Uterus (tissue), 4 donors: ENCODE data around the gene MCM10. TPM values are rescaled to one million over a fixed set of nuclear protein-coding genes. Genes with fewer than 3 reads are reported as not detected.

Experiments used
- DNase-seq, 2 donors: peaks; one replicate each; pipeline ENCODE4 v3.0.0-alpha.2; 2019 to 2020
- H3K27ac ChIP-seq, 2 donors: fragments of 200-600 bp; sonication (generic); 1 replicate in 1 of 2; 2 replicates in 1 of 2; pipeline ENCODE4 v1.5.1; 2016 to 2018
- H3K27me3 ChIP-seq, 2 donors: fragments of 200-600 bp; sonication (generic); one replicate each; pipeline ENCODE4 v1.5.1; 2018 to 2019; ENCODE audit warnings: control low read depth in 1 of 2
- H3K36me3 ChIP-seq, 2 donors: fragments of 200-600 bp; sonication (generic); one replicate each; pipeline ENCODE4 v1.5.1; 2019; ENCODE audit warnings: control low read depth in 1 of 2
- H3K4me1 ChIP-seq, 2 donors: fragments of 200-600 bp; sonication (generic); one replicate each; pipeline ENCODE4 v1.5.1; 2018 to 2019; ENCODE audit warnings: control low read depth in 1 of 2
- H3K4me3 ChIP-seq, 2 donors: fragments of 200-600 bp; sonication (generic); 1 replicate in 1 of 2; 2 replicates in 1 of 2; pipeline ENCODE4 v1.5.1; 2018 to 2019; ENCODE audit warnings: mild to moderate bottlenecking in 1 of 2
- H3K9me3 ChIP-seq, 2 donors: fragments of 200-600 bp; sonication (generic); one replicate each; pipeline ENCODE4 v1.5.1; 2019; ENCODE audit warnings: control low read depth in 1 of 2
- POLR2A ChIP-seq, 2 donors: fragments of 450-650 bp; IDR thresholded peaks; one replicate each; pipeline ENCODE4 v1.6.1; 2016; ENCODE audit warnings: antibody characterized with exemption in 2 of 2, mild to moderate bottlenecking in 1 of 2, moderate library complexity in 1 of 2
- intact Hi-C: fragments of 100-400 bp; cut with DNase I; formaldehyde crosslinking; loops from one replicate; pipeline ENCODE4 v1.15.1; 2023; ENCODE audit warnings: low total_unique reads
- total RNA-seq, 4 donors: library from RNA; depleted of rRNA in 3 of 4; stranded (reverse); fragments of >200 nt in 3 of 4; gene quantifications; one replicate each; pipeline versions ENCODE4 v1.1.0 to v1.2.4, GENCODE V29; 2014 to 2023
- TF ChIP-seq, protein P1 (sequence below), 4 experiments: fragments of 200-600 bp in 2 of 4; fragments of 450-650 bp in 2 of 4; sonication (generic) in 2 of 4; IDR thresholded peaks; one replicate each; pipeline ENCODE4 v1.5.1; 2016 to 2019; ENCODE audit warnings: antibody characterized with exemption in 4 of 4, mild to moderate bottlenecking in 2 of 4, moderate library complexity in 1 of 4
- donor health status: DM: yes; HTN: yes; CAD: no.

The MCM10 gene
- total RNA-seq, 4 donors from 2014 or later, result 14.1 TPM; not detected in 3

DNA sequence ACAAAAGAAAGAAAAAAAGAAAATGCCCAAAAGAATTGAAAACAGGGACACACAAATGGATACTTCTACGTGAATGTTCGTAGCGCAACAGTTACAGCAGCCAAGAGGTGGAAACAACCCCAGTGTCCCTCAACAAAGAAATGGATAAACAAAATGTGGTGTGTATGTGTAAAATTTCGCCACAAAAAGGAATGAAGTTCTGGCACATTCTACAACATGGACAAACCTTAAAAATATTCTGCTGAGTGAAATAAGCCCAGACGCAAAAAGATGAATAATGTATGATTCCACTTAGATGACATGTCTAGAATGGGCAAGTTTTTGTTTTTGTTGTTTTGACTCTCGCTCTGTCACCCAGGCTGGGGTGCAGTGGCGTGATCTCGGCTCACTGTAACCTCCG, 61.9 kb downstream of the MCM10 start:
- Histone ChIP-seq H3K4me1 (no peaks in the 10 kb centered on the region), H3K9me3 (no peaks in the 10 kb centered on the region), H3K36me3 (no peaks in the 10 kb centered on the region), H3K4me3 (no peak overlapping the region), H3K27ac (no peak overlapping the region), H3K27me3 (no peaks in the 10 kb centered on the region)
- DNase-seq, result no peak
- TF ChIP-seq, protein P1, sequence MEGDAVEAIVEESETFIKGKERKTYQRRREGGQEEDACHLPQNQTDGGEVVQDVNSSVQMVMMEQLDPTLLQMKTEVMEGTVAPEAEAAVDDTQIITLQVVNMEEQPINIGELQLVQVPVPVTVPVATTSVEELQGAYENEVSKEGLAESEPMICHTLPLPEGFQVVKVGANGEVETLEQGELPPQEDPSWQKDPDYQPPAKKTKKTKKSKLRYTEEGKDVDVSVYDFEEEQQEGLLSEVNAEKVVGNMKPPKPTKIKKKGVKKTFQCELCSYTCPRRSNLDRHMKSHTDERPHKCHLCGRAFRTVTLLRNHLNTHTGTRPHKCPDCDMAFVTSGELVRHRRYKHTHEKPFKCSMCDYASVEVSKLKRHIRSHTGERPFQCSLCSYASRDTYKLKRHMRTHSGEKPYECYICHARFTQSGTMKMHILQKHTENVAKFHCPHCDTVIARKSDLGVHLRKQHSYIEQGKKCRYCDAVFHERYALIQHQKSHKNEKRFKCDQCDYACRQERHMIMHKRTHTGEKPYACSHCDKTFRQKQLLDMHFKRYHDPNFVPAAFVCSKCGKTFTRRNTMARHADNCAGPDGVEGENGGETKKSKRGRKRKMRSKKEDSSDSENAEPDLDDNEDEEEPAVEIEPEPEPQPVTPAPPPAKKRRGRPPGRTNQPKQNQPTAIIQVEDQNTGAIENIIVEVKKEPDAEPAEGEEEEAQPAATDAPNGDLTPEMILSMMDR (IDR thresholded peaks at IDR 0.05), result no peak
- no peak for TF ChIP-seq POLR2A (IDR thresholded peaks at IDR 0.05)
- intact Hi-C loops, result no loop called here

DNA sequence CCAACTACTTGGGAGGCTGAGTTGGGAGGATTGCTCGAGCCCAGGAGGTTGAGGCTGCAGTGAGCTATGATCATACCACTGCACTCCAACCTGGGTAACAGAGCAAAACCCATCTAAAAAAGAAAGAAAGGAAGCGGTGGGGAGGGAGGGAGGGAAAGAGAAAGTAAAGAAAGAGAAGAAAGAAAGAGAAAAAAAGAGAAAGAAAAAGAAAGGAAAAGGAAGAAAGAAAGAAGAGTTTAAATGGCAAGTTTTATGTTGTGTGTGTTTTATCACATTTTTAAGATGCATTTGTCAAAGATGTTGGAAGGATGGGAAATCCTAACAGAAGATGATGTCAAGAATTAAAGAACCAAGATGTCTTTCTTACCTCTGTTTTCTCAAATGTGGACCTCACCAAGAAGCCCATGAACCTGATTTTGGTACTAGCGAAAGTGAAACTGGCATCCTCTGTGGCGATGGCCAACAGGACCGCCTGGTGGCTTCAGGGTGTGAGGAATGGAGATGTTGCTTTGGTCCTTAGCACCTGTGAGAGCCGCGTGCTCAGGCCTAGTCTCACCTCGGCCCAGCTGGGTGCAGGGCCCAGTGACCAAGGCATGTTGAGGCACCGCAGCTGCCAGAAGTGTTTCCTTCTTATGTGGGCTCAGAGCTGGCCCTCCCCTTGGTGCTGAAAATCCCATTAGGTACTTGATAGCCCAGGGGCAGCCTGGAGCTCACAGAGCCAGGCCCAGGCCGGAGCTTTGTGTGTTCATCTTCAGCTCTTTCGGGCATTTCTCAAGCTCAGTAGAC, 63.0 kb downstream of the MCM10 start:
- DNase-seq, result no peak
- no peaks in the 10 kb centered on the region for H3K36me3 ChIP-seq
- TF ChIP-seq, protein P1 (IDR thresholded peaks at IDR 0.05), result no peak
- no peak for TF ChIP-seq POLR2A (IDR thresholded peaks at IDR 0.05)
- intact Hi-C loops, result no loop called here
- no peaks in the 10 kb centered on the region for H3K9me3 ChIP-seq
- H3K4me1 ChIP-seq, result no peaks in the 10 kb centered on the region
- no peak overlapping the region for H3K27ac ChIP-seq
- no peaks in the 10 kb centered on the region for H3K27me3 ChIP-seq
- H3K4me3 ChIP-seq, result no peak overlapping the region

DNA sequence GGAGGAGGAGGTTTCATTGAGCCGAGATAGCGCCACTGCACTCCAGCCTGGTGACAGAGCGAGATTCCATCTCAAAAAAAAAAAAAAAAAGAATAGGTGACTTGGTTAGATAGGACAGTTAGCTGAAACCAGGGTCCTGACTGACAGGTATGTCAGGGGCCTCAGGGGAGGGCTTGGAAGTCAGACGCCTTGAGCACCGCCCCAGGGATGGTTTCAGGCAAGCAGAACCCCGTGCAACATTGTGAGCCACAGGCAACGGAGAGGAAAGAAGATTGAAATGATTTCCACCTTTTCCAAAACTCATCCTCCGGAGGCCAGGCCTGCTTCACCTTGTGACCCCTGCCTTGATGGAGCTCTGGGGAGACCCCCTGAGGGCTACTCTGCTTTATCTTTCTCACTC, 64.2 kb downstream of the MCM10 start:
- TF ChIP-seq, protein P1 (IDR thresholded peaks at IDR 0.05), result no peak
- TF ChIP-seq POLR2A (IDR thresholded peaks at IDR 0.05), result no peak
- no peak overlapping the region for H3K4me3 ChIP-seq
- no peak for DNase-seq
- no peaks in the 10 kb centered on the region for H3K27me3 ChIP-seq
- H3K9me3 ChIP-seq, result no peaks in the 10 kb centered on the region
- no peaks in the 10 kb centered on the region for H3K4me1 ChIP-seq
- H3K36me3 ChIP-seq, result no peaks in the 10 kb centered on the region
- H3K27ac ChIP-seq, result no peak overlapping the region
- intact Hi-C loops, result no loop called here

DNA sequence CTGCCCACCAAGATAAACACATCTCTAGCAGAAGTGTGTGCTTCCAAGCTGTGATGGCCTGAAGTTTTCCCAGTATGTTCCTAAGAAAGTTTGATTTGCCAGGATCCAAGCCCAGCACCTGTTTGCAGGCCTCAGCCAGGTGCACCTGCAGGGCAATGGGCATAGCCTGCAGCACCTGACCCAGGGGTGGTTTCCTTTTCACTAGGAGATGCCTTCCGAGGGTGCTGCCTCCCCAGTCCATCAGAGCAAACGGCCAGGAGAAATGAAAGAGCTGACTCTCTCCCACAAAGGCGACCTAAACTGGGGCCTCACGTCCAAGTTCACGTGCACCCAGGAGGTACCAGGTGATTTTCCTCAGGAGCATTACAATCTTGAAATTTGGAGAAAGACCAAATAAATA, 65.7 kb downstream of the MCM10 start:
- no peak for DNase-seq
- intact Hi-C loops, result no loop called here
- Histone ChIP-seq H3K9me3 (no peaks in the 10 kb centered on the region), H3K27ac (no peak overlapping the region), H3K4me1 (no peaks in the 10 kb centered on the region), H3K27me3 (no peaks in the 10 kb centered on the region), H3K36me3 (no peaks in the 10 kb centered on the region), H3K4me3 (no peak overlapping the region)
- TF ChIP-seq POLR2A (IDR thresholded peaks at IDR 0.05), result no peak
- TF ChIP-seq, protein P1 (IDR thresholded peaks at IDR 0.05), result no peak

DNA sequence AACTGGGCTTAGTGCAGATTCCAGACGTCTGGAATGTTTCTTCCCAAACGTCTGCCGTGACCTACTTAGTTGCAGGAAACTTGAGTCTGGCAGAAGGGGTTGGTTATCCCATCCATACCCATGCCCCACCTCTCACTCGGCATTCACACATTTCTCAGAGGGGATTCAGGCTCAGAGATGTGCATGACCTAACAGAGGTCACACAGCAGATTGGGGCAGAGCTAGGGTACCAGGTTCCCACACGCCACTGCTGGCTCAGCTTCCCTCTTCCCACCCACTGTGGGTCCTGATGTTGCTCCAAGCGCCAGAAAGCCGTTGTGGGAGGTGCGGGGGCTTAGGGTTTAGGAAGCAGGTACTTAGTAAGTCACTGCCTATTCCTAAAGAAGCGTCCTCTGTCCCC, 69.8 kb downstream of the MCM10 start:
- H3K9me3 ChIP-seq, result no peaks in the 10 kb centered on the region
- intact Hi-C loops, result no loop called here
- H3K4me3 ChIP-seq, result no peak overlapping the region
- no peak for DNase-seq
- H3K27ac ChIP-seq, result no peak overlapping the region
- no peaks in the 10 kb centered on the region for H3K27me3 ChIP-seq
- H3K4me1 ChIP-seq, result no peaks in the 10 kb centered on the region
- no peaks in the 10 kb centered on the region for H3K36me3 ChIP-seq
- no peak for TF ChIP-seq POLR2A (IDR thresholded peaks at IDR 0.05)
- TF ChIP-seq, protein P1 (IDR thresholded peaks at IDR 0.05), result no peak
